SK-N-MC (cell line): ENCODE results near the gene GRAMD1B.

Experiments used
- DNase-seq: peaks from one replicate; pipeline ENCODE4 v3.0.0-alpha.2; 2011; ENCODE audit warnings: low read depth, low spot score
- H3K27ac ChIP-seq: fragments of 200-600 bp; sonication (generic); 2 replicates; pipeline ENCODE4 v1.5.1; 2016; ENCODE audit warnings: mixed run types
- H3K36me3 ChIP-seq: fragments of 200-600 bp; sonication (generic); 2 replicates; pipeline ENCODE4 v1.6.1; 2017; ENCODE audit warnings: antibody characterized with exemption, low read length, mixed read lengths; ENCODE audit not compliant: insufficient read depth
- H3K4me3 ChIP-seq: fragments of 200-600 bp; sonication (generic); 2 replicates; pipeline ENCODE4 v1.5.1; 2016
- H3K9ac ChIP-seq: fragments of 200-600 bp; sonication (generic); 2 replicates; pipeline ENCODE4 v1.8.0; 2017; ENCODE audit warnings: mixed run types, mixed read lengths; ENCODE audit not compliant: insufficient read length
- H3K9me3 ChIP-seq: fragments of 200-600 bp; sonication (generic); 2 replicates; pipeline ENCODE4 v1.6.1; 2017; ENCODE audit warnings: low read depth, mild to moderate bottlenecking, antibody characterized with exemption, low read length, moderate library complexity, mixed read lengths
- EZH2 ChIP-seq: fragments of 200-600 bp; sonication (generic); IDR thresholded peaks from one replicate; pipeline ENCODE4 v1.6.1; 2017; ENCODE audit warnings: antibody characterized with exemption
- FOXP2 ChIP-seq: optimal IDR thresholded peaks from 2 replicates; pipeline ENCODE3; 2011; ENCODE audit warnings: mild to moderate bottlenecking, moderate library complexity; ENCODE audit not compliant: insufficient read depth; ENCODE audit errors: extremely low read length, control extremely low read depth
- POLR2AphosphoS5 ChIP-seq: IDR thresholded peaks from 2 replicates; pipeline ENCODE4 v1.6.1; 2012; ENCODE audit warnings: mild to moderate bottlenecking, low read depth, low read length, borderline replicate concordance

The GRAMD1B gene

GRCh38 chr11:123429913-123430720 is at the start of gene GRAMD1B:
Gene GRAMD1B, plus strand, starts transcription at chr11:123430269. Its CDS starts 524 bp downstream, at chr11:123430793.
- peak; percentile 37 for DNase-seq
- Histone ChIP-seq H3K27ac (peak within 1 kb of the TSS; percentile 50; the same call in 1 of the 2 replicates), H3K36me3 (no peaks in the 10 kb centered on the region), H3K4me3 (peak within 1 kb of the TSS; percentile 93), H3K9me3 (no peaks in the 10 kb centered on the region), H3K9ac (peak within 1 kb of the TSS; percentile 74)
- TF ChIP-seq FOXP2: no peak
- TF ChIP-seq POLR2AphosphoS5: no peak; the same call in 1 of the 2 replicates
- no peak for TF ChIP-seq EZH2

DNA sequence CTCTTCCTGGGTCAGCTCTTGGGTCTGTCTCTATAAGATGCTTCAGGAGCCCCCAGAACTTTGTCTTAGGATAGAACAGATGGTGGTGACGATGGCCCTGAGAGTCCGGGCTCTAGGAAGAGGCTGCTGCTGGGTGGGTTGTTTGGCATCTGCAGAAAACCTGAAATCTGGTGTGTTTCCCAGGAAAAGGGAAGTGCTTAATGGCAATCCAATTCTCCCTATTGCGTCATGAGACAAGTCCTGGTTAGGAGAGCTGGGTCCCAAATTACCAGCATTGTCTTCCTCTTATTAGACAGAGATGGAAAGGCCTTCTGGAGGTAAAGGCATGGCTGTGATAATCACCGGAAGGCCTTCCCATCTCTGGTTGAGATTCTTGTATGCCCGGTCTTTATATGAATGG is 48.9 kb upstream of the GRAMD1B start:
- TF ChIP-seq FOXP2 (no peak), EZH2 (no peak), POLR2AphosphoS5 (no peak)
- no peak overlapping the region for H3K9ac ChIP-seq
- H3K9me3 ChIP-seq: no peaks in the 10 kb centered on the region
- DNase-seq: no peak
- no peaks in the 10 kb centered on the region for H3K36me3 ChIP-seq
- no peak overlapping the region for H3K27ac ChIP-seq
- no peak overlapping the region for H3K4me3 ChIP-seq

DNA sequence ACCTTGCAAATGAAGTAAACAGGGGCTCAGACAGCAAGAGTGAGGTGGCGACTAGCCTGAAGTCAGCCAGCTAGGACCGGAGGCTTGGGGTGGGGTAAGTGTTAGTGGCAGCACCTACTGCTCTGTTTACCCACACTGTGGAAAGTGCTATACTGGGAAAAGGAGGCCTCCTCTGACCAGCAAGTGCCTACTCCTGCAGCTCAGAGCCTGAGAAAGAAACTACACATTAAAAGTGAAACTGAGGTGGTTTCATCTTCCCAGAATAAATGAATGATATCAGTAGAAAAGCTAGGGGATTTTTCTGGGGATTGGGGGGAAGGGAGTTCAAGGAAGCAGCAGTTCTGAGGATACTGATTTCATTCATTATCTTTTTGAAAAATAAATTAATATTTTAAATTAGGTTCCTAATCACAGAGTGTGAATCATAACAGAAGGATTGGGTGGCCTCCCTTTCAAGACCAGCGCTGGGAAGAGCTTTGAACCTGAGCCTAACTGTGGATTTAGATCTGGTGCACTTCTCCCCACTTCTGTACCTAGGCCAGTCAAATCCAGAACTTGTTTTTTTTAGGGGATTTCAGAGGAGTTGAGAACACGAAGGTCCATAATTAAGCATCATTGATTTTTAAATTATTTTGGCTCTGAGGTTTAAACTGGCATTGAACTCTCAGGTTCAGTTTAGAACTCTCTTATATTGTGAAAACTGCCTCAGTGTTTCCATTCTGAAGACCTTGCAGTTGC is 48.1 kb upstream of the GRAMD1B start:
- Histone ChIP-seq H3K36me3 (no peaks in the 10 kb centered on the region), H3K9ac (no peak overlapping the region), H3K9me3 (no peaks in the 10 kb centered on the region), H3K27ac (no peak overlapping the region), H3K4me3 (no peak overlapping the region)
- DNase-seq: no peak
- TF ChIP-seq EZH2: no peak
- no peak for TF ChIP-seq POLR2AphosphoS5
- TF ChIP-seq FOXP2: no peak

- Histone ChIP-seq H3K9me3 (no peaks in the 10 kb centered on the region), H3K4me3 (no peak overlapping the region), H3K27ac (no peak overlapping the region), H3K36me3 (no peaks in the 10 kb centered on the region), H3K9ac (no peak overlapping the region)
- no peak for DNase-seq
- no peak for TF ChIP-seq EZH2
- TF ChIP-seq FOXP2: no peak
- no peak for TF ChIP-seq POLR2AphosphoS5
Measured at GRCh38 chr11:123382555-123383074, 47.5 kb upstream of the GRAMD1B start.

- no peak for DNase-seq
- Histone ChIP-seq H3K4me3 (no peak overlapping the region), H3K9me3 (no peaks in the 10 kb centered on the region), H3K36me3 (no peaks in the 10 kb centered on the region), H3K27ac (no peak overlapping the region), H3K9ac (no peak overlapping the region)
- TF ChIP-seq POLR2AphosphoS5 (no peak), EZH2 (no peak), FOXP2 (no peak)
Measured at GRCh38 chr11:123384116-123384515, 46.0 kb upstream of the GRAMD1B start.

- TF ChIP-seq FOXP2 (no peak), POLR2AphosphoS5 (no peak), EZH2 (no peak)
- H3K4me3 ChIP-seq: no peak overlapping the region
- no peak for DNase-seq
- H3K9me3 ChIP-seq: no peaks in the 10 kb centered on the region
- no peaks in the 10 kb centered on the region for H3K36me3 ChIP-seq
- H3K9ac ChIP-seq: no peak overlapping the region
- H3K27ac ChIP-seq: no peak overlapping the region
Measured at GRCh38 chr11:123386796-123387510, 43.1 kb upstream of the GRAMD1B start.

GRCh38 chr11:123388640-123389039 is 41.4 kb upstream of the GRAMD1B start:
- no peaks in the 10 kb centered on the region for H3K9me3 ChIP-seq
- no peak for DNase-seq

DNA sequence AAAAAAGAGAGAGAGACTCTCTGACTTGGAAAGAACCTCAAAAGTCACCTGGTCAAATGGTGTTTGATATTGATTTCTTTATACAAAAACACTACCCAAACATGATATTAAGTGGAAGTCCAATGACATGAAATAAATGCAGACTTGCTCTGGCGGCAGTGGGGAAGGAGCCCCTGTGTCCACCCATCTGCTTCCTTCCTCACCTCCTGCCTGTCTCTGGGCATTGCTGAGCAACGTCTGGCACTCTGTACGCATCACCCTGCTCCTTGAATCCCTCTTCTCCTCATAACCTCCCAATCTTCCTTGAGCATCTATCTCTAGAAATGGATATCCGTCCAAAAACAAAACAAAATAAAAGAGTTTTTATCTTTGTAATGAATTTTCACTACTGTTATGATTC is 39.9 kb upstream of the GRAMD1B start:
- Histone ChIP-seq H3K27ac (no peak overlapping the region), H3K36me3 (no peaks in the 10 kb centered on the region), H3K9me3 (no peaks in the 10 kb centered on the region), H3K9ac (no peak overlapping the region), H3K4me3 (no peak overlapping the region)
- TF ChIP-seq EZH2 (no peak), POLR2AphosphoS5 (no peak), FOXP2 (no peak)
- DNase-seq: no peak

More at GRCh38 chr11:123388640-123389039, 41.4 kb upstream of the GRAMD1B start:
- Histone ChIP-seq H3K9ac (no peak overlapping the region), H3K4me3 (no peak overlapping the region), H3K36me3 (no peaks in the 10 kb centered on the region), H3K27ac (no peak overlapping the region)
- TF ChIP-seq FOXP2 (no peak), POLR2AphosphoS5 (no peak), EZH2 (no peak)
